Astrocyte of the cerebellum (primary cell): Measurements from ENCODE around the gene MRPL2.

Experiments
- DNase-seq: peaks from one replicate; pipeline ENCODE4 v3.0.0-alpha.2; 2011; ENCODE audit warnings: low read depth
- H3K4me3 ChIP-seq: 2 replicates; pipeline ENCODE4 v1.5.1; 2011; ENCODE audit warnings: mild to moderate bottlenecking, low read depth, low read length, moderate library complexity
- in situ Hi-C: cut with HindIII; loops from 2 replicates; pipeline ENCODE4 v1.10.0; 2017; ENCODE audit warnings: low sequenced_read_pairs
- TF ChIP-seq, protein P1 (sequence below): IDR thresholded peaks from 2 replicates; pipeline ENCODE4 v1.5.1; 2012; ENCODE audit warnings: low read length, low read depth, moderate library complexity, mild to moderate bottlenecking; ENCODE audit errors: missing control alignments

Gene MRPL2

DNA sequence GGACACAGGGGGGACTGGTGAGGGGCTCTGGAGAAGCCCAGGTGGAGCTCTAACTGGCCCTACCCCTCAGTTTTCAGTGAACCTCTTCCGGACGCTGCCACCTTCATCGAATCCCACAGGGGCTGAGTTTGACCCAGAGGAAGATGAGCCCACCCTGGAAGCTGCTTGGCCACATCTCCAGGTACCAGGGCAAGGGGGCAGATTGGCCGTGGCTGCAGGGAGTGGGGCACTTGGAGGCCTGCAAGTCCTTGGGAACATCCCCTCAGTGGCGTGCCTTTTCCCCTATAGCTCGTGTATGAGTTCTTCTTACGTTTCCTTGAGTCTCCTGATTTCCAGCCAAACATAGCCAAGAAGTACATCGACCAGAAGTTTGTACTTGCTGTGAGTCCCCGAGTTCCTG lies 52.1 kb downstream of the MRPL2 start:
- TF ChIP-seq, protein P1, sequence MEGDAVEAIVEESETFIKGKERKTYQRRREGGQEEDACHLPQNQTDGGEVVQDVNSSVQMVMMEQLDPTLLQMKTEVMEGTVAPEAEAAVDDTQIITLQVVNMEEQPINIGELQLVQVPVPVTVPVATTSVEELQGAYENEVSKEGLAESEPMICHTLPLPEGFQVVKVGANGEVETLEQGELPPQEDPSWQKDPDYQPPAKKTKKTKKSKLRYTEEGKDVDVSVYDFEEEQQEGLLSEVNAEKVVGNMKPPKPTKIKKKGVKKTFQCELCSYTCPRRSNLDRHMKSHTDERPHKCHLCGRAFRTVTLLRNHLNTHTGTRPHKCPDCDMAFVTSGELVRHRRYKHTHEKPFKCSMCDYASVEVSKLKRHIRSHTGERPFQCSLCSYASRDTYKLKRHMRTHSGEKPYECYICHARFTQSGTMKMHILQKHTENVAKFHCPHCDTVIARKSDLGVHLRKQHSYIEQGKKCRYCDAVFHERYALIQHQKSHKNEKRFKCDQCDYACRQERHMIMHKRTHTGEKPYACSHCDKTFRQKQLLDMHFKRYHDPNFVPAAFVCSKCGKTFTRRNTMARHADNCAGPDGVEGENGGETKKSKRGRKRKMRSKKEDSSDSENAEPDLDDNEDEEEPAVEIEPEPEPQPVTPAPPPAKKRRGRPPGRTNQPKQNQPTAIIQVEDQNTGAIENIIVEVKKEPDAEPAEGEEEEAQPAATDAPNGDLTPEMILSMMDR: no peak
- in situ Hi-C loops: no loop called here
- DNase-seq: no peak
- H3K4me3 ChIP-seq: no peak overlapping the region

DNA sequence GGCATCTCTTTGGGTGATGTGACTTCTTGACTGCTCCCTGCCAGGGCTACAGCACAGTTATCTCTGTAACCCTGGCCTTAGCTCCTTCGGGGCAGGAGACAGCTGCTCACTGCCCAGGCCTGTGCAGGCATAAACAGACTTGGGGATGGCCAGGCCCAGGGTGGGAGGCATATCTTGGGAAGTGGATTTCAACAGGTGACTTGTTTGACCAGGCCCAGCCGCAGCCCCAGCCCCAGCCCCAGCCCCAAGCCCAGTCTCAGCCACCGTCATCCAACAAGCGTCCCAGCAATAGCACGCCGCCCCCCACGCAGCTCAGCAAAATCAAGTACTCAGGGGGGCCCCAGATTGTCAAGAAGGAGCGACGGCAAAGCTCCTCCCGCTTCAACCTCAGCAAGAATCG lies 53.0 kb downstream of the MRPL2 start:
- DNase-seq: no peak
- in situ Hi-C loops: no loop called here
- no peak overlapping the region for H3K4me3 ChIP-seq
- TF ChIP-seq, protein P1: no peak

DNA sequence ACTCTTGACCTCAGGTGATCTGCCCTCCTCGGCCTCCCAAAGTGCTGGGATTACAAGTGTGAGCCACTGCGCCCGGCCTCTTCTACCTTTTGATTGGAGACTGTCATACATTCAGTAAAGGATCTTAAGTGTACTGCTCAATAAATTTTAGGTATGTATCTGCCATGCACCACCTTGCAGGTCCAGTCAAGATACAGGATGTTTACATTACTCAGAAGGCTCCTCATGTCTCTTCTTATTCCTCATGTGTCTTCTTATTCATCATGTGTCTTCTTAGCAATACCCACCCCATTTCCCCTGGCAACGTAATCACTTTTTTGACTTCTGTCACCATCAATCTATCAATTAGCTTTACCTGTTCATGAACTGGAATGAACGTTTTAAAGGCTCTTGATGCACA lies 53.4 kb downstream of the MRPL2 start:
- in situ Hi-C loops: no loop called here
- TF ChIP-seq, protein P1: no peak
- no peak overlapping the region for H3K4me3 ChIP-seq
- DNase-seq: no peak
